ENCODE measurements around the gene TMEM143.

- TF ChIP-seq CTCF (IDR thresholded peaks at IDR 0.05) (no peak), POLR2A (IDR thresholded peaks at IDR 0.05) (no peak)
Measured at GRCh38 chr19:48401287-48401686, 37.5 kb upstream of the TMEM143 start.

Measured in esophagus squamous epithelium (tissue), 4 donors.